Subcutaneous adipose tissue (tissue), 4 donors: ENCODE data around the gene PAPOLA. TPM values are rescaled to one million over a fixed set of nuclear protein-coding genes. Genes with fewer than 3 reads are reported as not detected.

Experiments used
- total RNA-seq, 4 donors: library from RNA; depleted of rRNA; stranded (reverse); fragments of >200 nt; gene quantifications; one replicate each; pipeline ENCODE4 v1.1.0, GENCODE V29; 2016
- TF ChIP-seq, protein P1 (sequence below): fragments of 450-650 bp; IDR thresholded peaks from one replicate; pipeline ENCODE4 v1.5.1; 2016; ENCODE audit warnings: low read depth, mild to moderate bottlenecking, control low read depth, antibody characterized with exemption, moderate library complexity

PAPOLA gene
- total RNA-seq, 4 donors from 2014 or later: 109 to 253 (median 132) TPM

DNA sequence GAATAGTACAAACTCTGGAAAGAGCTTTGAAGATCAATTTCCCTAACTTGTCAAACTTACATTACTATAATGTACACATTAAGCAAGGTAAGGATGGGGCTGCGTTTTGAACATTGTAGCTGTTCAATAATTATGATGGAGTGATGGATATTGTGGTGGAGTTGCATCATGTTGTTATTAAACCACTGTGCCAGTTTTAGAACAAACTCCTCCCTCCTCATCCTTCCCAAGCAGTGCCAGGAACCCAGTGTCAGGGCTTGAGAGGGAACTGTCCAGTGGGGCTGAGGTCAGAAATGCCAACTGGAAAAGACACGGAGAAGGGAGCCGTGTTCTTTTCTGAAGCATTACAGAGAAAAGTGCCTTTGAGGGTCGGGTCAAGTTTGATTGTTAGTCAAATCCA lies 31.9 kb upstream of the PAPOLA start:
- TF ChIP-seq, protein P1, sequence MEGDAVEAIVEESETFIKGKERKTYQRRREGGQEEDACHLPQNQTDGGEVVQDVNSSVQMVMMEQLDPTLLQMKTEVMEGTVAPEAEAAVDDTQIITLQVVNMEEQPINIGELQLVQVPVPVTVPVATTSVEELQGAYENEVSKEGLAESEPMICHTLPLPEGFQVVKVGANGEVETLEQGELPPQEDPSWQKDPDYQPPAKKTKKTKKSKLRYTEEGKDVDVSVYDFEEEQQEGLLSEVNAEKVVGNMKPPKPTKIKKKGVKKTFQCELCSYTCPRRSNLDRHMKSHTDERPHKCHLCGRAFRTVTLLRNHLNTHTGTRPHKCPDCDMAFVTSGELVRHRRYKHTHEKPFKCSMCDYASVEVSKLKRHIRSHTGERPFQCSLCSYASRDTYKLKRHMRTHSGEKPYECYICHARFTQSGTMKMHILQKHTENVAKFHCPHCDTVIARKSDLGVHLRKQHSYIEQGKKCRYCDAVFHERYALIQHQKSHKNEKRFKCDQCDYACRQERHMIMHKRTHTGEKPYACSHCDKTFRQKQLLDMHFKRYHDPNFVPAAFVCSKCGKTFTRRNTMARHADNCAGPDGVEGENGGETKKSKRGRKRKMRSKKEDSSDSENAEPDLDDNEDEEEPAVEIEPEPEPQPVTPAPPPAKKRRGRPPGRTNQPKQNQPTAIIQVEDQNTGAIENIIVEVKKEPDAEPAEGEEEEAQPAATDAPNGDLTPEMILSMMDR: no peak

- TF ChIP-seq, protein P1: no peak
Measured at GRCh38 chr14:96478119-96478518, 24.1 kb upstream of the PAPOLA start.

- TF ChIP-seq, protein P1: no peak
Measured at GRCh38 chr14:96479435-96480146, 22.6 kb upstream of the PAPOLA start.

DNA sequence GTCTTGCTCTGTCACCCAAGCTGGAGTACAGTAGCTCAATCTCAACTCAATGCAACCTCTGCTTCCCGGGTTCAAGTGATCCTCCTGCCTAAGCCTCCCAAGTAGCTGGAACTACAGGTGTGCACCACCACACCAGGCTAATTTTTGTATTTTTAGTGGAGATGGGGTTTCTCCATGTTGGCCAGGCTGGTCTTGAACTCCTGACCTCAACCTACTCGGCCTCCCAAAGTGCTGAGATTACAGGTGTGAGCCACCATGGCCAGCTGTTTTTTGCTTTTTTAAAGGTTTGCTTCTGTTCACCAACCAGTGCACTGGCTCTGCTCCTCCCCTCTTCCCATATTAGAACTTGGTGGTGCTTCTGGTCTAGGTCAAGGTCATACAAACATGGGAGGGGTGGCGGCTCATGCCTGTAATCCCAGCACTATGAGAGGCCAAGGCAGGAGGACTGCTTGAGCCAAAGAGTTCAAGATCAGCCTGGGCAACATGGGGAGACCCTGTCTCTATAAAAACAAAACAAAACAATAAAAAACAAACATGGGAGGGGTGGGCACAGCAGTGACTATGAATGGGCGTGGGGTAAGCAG lies 20.4 kb upstream of the PAPOLA start:
- TF ChIP-seq, protein P1: no peak

- TF ChIP-seq, protein P1: no peak
Measured at GRCh38 chr14:96482986-96483385, 19.2 kb upstream of the PAPOLA start.

DNA sequence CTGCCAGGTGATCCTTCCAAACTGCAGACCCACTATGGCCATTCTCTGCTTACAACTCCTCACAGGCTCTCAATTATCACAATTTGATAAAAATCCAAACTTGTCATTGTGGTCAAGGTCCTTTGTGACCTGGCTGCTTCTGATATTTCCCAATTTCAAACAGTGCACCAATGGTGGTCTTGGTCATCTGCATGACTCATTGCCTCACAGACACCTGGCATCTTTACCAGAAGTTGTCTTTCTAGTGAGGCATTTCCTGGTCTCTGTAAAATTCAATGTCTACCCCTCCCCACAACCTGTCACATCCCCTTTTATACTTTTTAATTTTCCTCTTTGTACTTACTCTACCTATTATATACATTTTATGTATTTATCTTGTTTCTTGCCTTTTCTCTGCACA lies 17.8 kb upstream of the PAPOLA start:
- TF ChIP-seq, protein P1: no peak

GRCh38 chr14:96486705-96487104 lies 15.5 kb upstream of the PAPOLA start:
- TF ChIP-seq, protein P1: no peak
